Measurements from ENCODE around the gene ZNF496.
"Not testable (repeated sequence)": the region's sequence is repeated elsewhere in the genome, so short reads cannot be mapped to it uniquely, and the experiment has no call there.

Gene ZNF496

GRCh38 chr1:247293047-247293446 lies 38.6 kb downstream of the ZNF496 start:
- no peak for DNase-seq (ENCODE audit: low read depth)

GRCh38 chr1:247291833-247292561 lies 39.7 kb downstream of the ZNF496 start:
- no peak for DNase-seq (ENCODE audit: low read depth)

- no peak for DNase-seq (ENCODE audit: low read depth)
Measured at GRCh38 chr1:247291161-247291560, 40.5 kb downstream of the ZNF496 start.

GRCh38 chr1:247290576-247290975 lies 41.1 kb downstream of the ZNF496 start:
- no peak for DNase-seq (ENCODE audit: low read depth)

GRCh38 chr1:247289274-247289892 lies 42.3 kb downstream of the ZNF496 start:
- DNase-seq (ENCODE audit: low read depth), result not testable (repeated sequence)

DNA sequence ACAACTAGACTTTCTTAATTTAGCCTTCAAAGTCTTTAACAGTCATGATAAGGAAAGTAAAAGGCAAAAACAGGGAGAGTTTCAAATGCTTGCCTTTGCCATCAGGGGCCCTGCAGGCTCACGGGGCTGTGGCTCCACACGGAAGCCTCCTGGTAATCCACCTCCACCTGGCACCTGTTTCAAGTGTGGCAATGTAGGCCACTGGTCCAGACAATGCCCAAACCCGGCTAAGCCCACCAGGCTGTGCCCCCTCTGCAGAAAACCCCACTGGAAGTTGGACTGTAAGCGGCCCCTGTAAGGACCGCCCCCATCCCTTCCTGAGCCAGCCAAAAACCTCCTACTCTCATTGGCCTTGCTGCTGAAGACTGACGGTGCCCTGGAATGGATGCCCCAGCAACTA lies 43.3 kb downstream of the ZNF496 start:
- no peak for DNase-seq (ENCODE audit: low read depth)

DNA sequence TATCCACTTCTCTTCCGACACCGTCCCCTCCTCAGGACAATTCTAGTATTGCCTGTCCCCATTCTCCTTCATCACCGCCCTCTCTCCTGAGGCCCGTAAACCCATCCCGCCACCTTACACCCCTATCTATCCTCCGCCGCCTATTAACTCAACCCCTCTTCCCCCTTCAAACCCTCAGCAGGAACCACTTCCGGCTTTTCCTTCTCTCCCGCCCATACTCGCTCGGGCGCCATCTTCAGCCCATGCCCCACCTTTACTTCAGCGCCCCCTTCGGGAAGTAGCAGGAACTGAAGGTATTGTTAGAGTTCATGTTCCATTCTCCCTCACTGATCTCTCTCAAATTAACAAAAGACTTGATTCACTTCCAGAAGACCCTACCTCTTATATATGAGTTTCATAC lies 44.2 kb downstream of the ZNF496 start:
- no peak for DNase-seq (ENCODE audit: low read depth)

DNA sequence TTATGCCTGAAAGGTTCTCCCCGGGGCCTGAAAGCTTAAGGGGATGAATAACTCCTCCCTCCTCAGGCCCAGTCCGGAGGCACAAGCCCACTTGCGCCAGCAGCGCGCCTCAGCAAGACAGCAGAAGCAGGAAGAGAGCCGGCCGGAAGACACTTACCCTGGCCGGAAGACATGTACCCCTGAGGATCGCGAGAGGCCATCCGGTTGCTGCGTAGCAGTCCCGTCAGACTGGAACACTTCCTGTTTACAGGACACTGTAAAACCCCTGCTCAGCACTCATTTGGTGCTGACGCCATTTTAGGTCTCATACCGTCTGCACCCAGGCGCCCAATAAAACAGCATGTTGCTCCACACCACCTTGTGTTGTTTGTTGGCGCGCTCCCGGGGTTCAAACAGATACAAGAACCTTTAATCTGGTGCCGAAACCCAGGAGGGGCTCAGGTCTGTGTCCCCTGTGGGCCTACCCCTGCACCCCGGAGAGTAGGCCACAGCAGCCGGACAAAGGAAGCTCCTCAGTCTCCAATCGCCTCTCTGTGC lies 45.5 kb downstream of the ZNF496 start:
- no peak for DNase-seq (ENCODE audit: low read depth)

GRCh38 chr1:247281001-247281574 lies 50.6 kb downstream of the ZNF496 start:
- DNase-seq (ENCODE audit: low read depth), result no peak

GRCh38 chr1:247277191-247277590 lies 54.5 kb downstream of the ZNF496 start:
- DNase-seq (ENCODE audit: low read depth), result no peak

- no peak for DNase-seq (ENCODE audit: low read depth)
Measured at GRCh38 chr1:247274605-247275256, 56.9 kb downstream of the ZNF496 start.

DNA sequence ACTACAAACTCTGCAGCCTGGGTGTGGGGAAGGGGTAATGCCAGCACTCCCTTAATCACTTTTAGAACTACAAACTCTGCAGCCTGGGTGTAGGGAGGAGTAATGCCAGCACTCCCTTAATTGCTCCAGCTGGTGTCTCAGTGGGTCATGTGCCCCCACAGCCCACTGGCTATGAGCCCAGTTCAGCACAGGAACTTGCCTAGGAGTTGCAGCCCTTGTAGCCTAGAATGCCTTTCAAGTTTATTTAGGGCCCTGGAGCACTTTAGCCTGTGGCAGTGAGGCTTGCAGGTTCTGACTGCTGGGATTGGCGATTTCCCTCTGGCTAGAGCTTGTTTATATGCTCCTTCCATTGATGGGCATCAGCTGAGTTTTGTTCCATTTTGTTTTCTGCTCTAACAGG lies 58.7 kb downstream of the ZNF496 start:
- DNase-seq (ENCODE audit: low read depth), result no peak

GRCh38 chr1:247270003-247270402 lies 61.7 kb downstream of the ZNF496 start:
- no peak for DNase-seq (ENCODE audit: low read depth)

DNA sequence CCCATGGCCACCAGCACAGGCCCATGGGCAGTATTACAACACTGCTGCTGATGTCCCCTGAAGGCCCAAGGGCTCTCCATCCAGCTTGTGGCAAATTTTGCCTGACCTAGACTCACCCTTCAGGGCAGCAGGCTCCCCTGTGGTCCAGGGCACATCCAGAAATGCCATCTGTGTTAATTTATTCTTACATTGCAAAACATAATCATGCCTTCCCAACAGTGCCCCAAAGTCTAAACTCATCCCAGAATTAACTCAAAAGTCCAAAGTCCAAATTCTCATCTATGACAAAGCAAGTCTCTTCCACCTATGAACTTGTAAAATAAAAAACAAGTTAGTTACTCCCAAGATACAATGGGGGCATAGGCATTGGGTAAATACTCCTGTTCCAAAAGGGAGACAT lies 62.5 kb downstream of the ZNF496 start:
- DNase-seq (ENCODE audit: low read depth), result no peak

GRCh38 chr1:247268390-247269045 lies 63.1 kb downstream of the ZNF496 start:
- DNase-seq (ENCODE audit: low read depth), result no peak

- DNase-seq (ENCODE audit: low read depth), result no peak
Measured at GRCh38 chr1:247266053-247266452, 65.6 kb downstream of the ZNF496 start.

DNA sequence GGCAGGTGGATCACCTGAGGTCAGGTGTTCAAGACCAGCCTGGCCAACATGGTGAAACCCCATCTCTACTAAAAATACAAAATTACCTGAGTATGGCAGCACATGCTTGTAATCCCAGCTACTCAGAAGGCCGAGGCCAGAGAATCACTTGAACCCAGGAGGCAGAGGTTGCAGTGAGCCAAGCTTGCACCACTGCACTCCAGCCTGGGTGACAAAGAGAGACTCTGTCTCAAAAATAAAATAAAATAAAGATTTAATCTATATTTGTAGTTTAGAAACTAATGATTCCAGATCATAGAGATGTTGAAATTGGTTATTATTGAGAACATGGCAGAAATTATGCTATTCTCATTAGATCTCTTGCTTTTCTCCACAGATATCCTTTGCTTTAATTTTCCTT lies 75.9 kb downstream of the ZNF496 start, which contains the start of gene VN1R5:
TSS of gene VN1R5 (plus strand) at position 301 of the 400 bp plus-strand sequence.
- not testable (repeated sequence) for DNase-seq (ENCODE audit: low read depth)

DNA sequence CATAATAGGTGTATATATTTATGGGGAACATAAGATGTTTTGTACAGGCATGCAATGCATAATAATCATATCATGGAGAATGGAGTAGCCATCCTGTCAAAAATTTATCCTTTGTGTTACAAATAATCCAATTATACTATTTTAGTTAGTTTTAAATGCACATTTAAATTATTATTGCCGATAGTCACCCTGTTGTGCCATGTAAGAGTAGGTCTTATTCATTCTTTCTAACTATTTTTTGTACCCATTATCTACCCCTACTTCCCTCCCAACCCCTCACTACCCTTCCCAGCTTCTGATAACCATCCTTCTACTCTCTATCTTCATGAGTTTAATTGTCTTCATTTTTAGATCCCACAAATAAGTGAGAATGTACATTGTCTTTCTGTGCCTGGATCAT lies 84.1 kb downstream of the ZNF496 start:
- no peak for DNase-seq (ENCODE audit: low read depth)

Data from activated T-cell treated with anti-CD3 and anti-CD28 coated beads for 24 hours (primary cell).